Stimulated activated naive CD4-positive, alpha-beta T cell treated with Interleukin-2 at 50 U/mL for 16 hours (primary cell): ENCODE measurements around the gene ERICH6.

Experiments used
- DNase-seq: peaks from one replicate; lab custom pipeline; 2025; lab: John Stamatoyannopoulos, UW

ERICH6 gene

DNA sequence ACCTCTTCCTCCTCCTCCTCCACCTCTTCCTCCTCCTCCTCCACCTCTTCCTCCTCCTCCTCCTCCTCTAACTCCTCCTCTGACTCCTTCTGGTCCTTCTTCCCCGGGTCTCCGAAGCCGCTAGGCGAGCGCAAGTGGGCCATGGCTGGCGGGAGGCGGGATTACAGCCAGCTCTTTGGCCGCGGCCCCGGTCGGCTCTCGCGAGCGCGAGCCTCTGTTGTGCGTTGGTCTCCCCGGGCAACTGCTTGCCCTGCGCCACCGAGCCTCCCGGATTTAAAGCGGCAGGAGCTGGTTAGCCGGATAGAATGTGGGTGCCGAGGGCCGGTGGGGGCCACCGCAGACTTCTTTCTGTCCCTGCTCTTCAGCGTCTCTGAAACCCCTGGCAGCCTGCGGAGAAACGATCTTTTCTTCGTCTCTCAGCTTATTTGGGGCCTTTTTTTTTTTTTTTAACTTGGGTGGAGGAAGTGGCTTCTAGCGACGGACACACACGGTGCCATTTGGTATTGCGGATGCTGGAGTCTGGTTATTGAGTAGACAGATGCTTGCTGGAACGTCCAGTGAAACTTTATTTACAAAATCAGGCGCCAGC is at the start of gene ERICH6:
Gene ERICH6, minus strand, starts transcription at position 165 of the 589 bp plus-strand sequence. Its CDS starts 22 bp downstream, at position 143.
- peak; percentile 75 for DNase-seq

- no peak for DNase-seq
Observed at GRCh38 chr3:150751781-150752263, 48.1 kb upstream of the ERICH6 start.

GRCh38 chr3:150749255-150749654 is 45.5 kb upstream of the ERICH6 start:
- DNase-seq, result no peak

DNA sequence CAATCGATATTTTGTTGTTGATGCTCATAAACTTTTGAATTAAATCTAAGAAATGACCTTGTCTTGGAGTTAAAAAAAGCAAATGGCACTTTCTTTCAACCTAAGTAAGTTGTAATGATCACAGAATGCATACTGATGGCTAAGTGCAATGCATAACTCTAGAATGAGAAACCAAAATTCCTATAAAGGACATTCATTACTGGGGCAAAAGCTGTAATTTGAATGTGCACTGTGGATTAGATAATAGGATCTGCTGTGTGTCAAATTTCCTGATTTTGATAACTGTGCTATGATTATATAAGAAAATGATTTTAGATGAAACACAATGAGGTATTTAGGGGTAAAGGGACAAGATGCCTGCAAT is 44.9 kb upstream of the ERICH6 start:
- no peak for DNase-seq

- DNase-seq, result no peak
Observed at GRCh38 chr3:150747886-150748683, 44.4 kb upstream of the ERICH6 start.

- no peak for DNase-seq
Observed at GRCh38 chr3:150746791-150747590, 43.3 kb upstream of the ERICH6 start.

- DNase-seq, result no peak
Observed at GRCh38 chr3:150745832-150746231, 42.1 kb upstream of the ERICH6 start.

- DNase-seq, result no peak
Observed at GRCh38 chr3:150744919-150745211, 41.1 kb upstream of the ERICH6 start.

GRCh38 chr3:150744041-150744918 is 40.6 kb upstream of the ERICH6 start:
- DNase-seq, result no peak

DNA sequence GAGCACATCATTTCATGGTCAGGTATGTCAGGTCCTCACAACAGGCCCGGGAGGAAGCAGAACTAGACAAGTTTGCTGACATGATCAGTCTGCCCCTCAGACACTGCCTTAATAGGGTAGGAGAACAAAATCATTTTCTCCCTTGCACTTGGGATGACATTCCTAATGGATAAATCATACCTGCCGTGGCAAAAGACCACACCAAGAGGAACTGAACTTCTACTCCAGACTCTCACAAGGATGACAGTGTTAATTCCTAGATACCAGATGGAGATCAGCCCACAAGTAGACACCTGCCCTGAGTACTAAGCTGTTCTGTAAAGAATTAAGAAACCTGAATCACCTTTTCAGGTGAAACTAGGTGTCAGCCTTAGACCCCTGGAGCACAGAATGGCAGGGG is 39.8 kb upstream of the ERICH6 start:
- DNase-seq, result no peak

GRCh38 chr3:150742679-150743078 is 39.0 kb upstream of the ERICH6 start:
- DNase-seq, result no peak

DNA sequence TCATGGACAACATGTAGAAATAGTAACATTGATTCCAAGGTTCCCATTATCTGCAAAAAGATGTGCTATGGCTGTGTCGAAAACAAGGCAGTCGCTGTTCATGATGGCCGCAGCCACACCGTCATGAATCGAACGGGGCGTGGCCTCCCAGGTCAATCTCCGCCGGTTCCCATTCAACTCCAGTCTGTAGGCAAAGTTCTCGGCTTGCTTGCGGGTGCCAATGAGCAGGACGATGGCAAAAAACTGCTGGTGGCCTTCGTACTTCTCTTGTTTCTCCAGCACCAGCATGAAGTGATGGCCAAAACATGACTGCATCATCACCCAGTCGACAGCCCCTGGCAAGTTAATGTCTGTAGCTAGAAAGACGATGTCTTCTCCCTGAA is 38.4 kb upstream of the ERICH6 start:
- no peak for DNase-seq

DNA sequence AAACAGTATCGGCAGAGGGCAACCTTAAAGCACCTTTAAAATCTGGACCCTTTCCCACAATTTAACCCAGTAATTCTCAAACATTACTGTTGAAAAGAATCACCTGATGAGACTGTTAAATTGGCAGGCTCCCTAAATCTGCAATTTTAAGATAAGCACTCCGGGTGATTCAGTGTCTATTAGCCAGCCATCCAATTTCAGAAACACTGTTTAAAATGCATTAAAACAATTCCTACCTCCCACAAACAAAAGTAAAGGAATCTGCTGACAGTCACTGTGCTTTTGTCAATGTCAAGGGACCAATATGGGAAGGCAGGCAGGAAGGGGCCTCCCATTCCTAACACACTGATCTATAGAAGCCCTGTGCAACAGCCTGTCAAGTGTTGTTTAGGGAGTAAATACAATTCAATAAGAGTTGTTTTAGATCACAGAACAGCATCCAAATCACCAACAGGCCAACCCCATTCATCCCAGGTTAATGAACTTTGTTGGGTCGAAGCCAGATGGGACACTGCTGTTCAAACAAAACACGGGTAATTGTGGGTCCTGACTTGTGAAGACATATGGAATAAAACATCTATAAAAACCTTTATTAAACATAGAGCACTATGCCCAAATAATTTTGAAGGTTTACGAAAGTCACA is 37.9 kb upstream of the ERICH6 start:
- DNase-seq, result no peak

DNA sequence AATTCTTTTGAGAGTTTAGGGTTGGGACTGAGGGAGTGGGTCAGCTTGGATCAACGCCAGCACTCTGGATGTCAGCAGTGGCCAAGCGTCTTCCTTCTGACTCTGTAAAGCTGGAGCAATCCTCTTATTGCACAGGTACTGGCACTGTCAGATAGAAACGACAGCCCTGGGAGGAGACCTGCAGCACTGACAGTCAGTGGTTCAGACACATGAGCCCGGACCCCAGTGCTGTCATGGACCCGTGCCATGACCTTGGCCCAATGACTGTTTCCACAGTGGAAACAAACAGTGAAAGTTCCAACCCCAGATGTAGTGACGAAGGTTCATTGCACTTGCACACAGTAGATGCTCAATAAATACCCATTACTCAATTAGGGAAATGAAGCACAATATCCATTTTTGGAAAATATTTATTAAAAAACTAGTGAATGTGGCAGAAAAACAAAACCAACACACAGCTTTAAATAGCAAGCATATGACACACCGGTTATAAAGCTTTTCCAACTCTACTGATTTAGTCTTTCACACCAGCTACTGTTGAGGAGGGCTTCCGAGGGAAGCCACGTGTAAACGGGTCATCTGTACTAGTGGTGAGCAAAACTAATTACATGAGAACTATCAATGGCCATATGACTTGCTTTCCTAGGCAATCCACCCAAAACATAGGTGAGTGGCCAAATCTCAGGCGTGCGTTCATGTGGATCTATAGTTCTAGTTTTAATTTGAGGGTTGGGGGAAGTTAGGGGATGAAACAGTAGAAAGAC is 37.2 kb upstream of the ERICH6 start:
- DNase-seq, result peak; percentile 14

DNA sequence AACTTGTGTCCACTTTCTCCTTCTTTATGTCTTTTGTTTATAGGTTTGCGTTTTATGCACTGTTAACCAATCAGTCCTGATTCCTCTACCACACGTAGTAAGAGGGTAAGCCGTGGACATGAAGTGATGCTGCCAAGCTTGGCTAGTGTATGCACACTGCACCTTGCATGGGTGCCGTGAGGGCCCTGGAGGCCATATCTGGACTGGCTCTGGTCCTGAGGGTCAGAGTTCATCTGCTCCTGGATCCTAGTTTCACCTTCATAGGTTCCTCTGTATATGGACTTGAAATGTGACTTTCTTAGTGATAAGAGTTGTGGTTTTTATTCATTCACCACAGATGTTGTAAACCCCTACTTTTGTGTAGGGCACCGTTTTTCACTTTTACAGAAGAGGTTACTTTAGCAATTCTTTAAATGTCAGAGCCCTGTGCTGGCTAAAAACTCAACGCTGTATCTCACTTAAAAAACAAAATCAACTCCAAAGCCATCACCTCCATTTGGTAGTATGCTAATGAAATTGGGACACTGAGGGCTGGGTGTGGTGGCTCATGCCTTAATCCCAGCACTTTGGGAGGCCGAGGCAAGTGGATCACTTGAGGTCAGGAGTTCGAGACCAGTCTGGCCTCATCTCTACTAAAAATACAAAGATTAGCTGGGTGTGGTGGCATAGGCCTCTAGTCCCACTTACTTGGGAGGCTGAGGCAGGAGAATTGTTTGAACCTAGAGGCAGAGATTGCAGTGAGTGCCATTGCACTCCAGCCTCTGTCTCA is 36.3 kb upstream of the ERICH6 start:
- no peak for DNase-seq

- no peak for DNase-seq
Observed at GRCh38 chr3:150739200-150739863, 35.6 kb upstream of the ERICH6 start.

DNA sequence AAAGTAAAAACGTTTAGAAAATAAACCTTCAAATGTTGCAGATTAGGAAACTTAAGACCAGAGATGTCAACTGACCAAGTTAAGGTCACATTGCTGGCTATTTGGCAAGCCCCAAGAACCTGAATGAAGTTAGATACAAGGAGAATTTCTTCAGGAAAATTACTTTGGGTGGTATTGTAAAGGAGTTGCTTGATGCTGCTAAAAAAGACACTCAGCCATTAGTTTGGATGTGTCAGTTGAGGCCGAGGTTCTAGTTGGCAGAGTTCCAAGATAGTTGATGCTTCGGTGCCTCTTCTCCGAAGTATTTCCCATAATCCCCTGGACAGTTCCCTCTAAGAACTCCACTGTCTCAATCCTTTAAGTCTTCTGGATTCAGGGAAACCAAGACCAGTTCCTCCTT is 35.0 kb upstream of the ERICH6 start:
- DNase-seq, result no peak

DNA sequence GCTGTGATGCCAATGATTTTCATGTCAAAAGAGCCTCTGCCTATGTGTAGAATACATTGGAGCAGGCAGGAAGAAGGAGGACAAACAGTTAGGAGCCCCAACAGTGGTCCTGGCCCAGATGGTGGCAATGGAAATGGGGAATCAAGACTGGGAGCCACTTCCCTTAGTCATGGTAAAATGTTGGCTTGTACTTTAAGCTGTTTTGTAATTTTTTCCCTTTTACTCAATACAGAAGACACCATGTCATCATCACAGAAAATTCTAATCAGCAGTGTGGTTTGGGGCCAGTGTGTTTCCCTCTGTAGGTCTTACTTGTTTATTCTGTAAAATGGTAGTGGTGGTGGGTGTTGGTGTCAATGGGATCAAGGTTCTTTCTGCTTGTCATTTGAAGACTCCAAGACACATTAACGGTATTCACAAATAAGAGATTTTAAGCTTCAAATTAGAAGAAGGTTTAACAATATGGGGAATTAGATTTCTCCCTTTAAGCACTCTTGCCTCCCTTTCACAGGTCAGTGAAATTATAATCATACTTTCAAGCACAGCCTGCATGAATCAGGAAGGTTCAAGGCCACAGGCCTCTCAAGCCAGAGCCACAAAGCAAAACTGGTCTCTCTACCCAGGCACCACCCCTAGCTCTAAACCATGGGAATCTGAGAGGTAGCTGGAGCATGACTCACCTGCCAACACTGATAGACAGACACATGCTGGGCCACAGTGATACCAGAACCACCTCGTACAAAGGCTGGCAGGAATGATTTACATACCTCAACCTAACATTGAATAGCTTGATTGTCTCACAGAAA is 34.4 kb upstream of the ERICH6 start:
- DNase-seq, result peak; percentile 53
